ENCODE data around the gene RABGAP1L. TPM values are rescaled to one million over a fixed set of nuclear protein-coding genes. Genes with fewer than 3 reads are reported as not detected.

RABGAP1L gene
- total and polyA plus RNA-seq, 10 of the 15 experiments (the other 5 are each of a cell fraction or from before 2014, with no cell fraction given): 5.8 to 194 (median 113) TPM

- POLR2A ChIA-PET: no interaction called here
- Histone ChIP-seq H3K9ac (ENCODE audit: control insufficient read depth, insufficient read depth, low read length) (no peak overlapping the region), H3K9me3 (replicated peaks; ENCODE audit: control insufficient read depth, insufficient read depth, low read length) (peaks cover 3% of the 10 kb centered on the region; the same call in 1 of the 3 replicates), H3K27ac (ENCODE audit: control insufficient read depth, insufficient read depth) (no peak overlapping the region), H3K36me3 (ENCODE audit: control insufficient read depth in 2 of 2, insufficient read depth in 2 of 2, low read length in 1 of 2) (peaks cover 0 to 3% of the 10 kb centered on the region in 2 experiments; a peak in 1 of 4 replicates), H2AFZ (ENCODE audit: control insufficient read depth, low read depth, low read length) (no peak overlapping the region), H3K4me1 (ENCODE audit: control insufficient read depth, insufficient read depth, low read length) (peaks cover 3% of the 10 kb centered on the region; the same call in 1 of the 2 replicates), H4K20me1 (ENCODE audit: control insufficient read depth, insufficient read depth) (no peaks in the 10 kb centered on the region), H3K79me2 (ENCODE audit: control insufficient read depth, insufficient read depth, low read length) (peaks cover 32% of the 10 kb centered on the region), H3K4me2 (ENCODE audit: control insufficient read depth, insufficient read depth) (no peak overlapping the region), H3K27me3 (replicated peaks in 1 of 2; ENCODE audit: control insufficient read depth in 2 of 2, insufficient read depth in 2 of 2, low read length in 1 of 2) (no peaks in the 10 kb centered on the region), H3K4me3 (no peak overlapping the region)
- CTCF ChIA-PET: no interaction called here
- RAD21 ChIA-PET (ENCODE audit: unreplicated experiment): no interaction called here
- SMC1A ChIA-PET (ENCODE audit: uncharacterized antibody, unreplicated experiment): no interaction called here
- ATAC-seq (no peak), FAIRE-seq (no peak), DNase-seq (ENCODE audit: low read depth, low spot score) (no peak)
- intact Hi-C loops (cut with micrococcal nuclease; ENCODE audit: unreplicated experiment): no loop called here
- WGBS (ENCODE audit: insufficient coverage, insufficient replicate concordance, low lambda C conversion rate, missing lambda C conversion rate): 100% methylated on average over 2 of the region's 2 CpGs
- BruUV-seq (replicated peaks): no TSS peak
- in situ Hi-C loops (cut with MboI): no loop called here
- TF ChIP-seq E2F8 (IDR thresholded peaks at IDR 0.05; ENCODE audit: low read depth, partially characterized antibody) (no peak), STAT3 (IDR thresholded peaks at IDR 0.05; ENCODE audit: low read depth, low read length) (no peak), SMARCA5 (IDR thresholded peaks at IDR 0.05) (no peak), EED (IDR thresholded peaks at IDR 0.05; ENCODE audit: low read depth) (no peak), CUX1 (IDR thresholded peaks at IDR 0.05; ENCODE audit: insufficient replicate concordance, low read depth, low read length) (no peak), NFIC (IDR thresholded peaks at IDR 0.05; ENCODE audit: low read depth, low read length) (no peak), TCF7 (IDR thresholded peaks at IDR 0.05; ENCODE audit: borderline replicate concordance) (no peak), HSF1 (IDR thresholded peaks at IDR 0.05; ENCODE audit: low read depth, low read length) (no peak), DPF2 (IDR thresholded peaks at IDR 0.05) (no peak), JUND (IDR thresholded peaks at IDR 0.05; ENCODE audit: low read depth, low read length) (no peak)
These were observed 37.8 kb downstream of the RABGAP1L start for GRCh38 chr1:174197088-174197487.

Measured in GM12878 (cell line).